Myometrial cell (primary cell): ENCODE measurements around the gene CEP44. TPM values are rescaled to one million over a fixed set of nuclear protein-coding genes. Genes with fewer than 3 reads are reported as not detected.

Experiments
- total RNA-seq: library from RNA; depleted of rRNA; stranded (reverse); fragments of >200 nt; gene quantifications from 2 replicates; pipeline ENCODE4 v1.2.3, GENCODE V29; 2015

The CEP44 gene
- total RNA-seq: 10.8 and 14.1 TPM in 2 replicates

DNA sequence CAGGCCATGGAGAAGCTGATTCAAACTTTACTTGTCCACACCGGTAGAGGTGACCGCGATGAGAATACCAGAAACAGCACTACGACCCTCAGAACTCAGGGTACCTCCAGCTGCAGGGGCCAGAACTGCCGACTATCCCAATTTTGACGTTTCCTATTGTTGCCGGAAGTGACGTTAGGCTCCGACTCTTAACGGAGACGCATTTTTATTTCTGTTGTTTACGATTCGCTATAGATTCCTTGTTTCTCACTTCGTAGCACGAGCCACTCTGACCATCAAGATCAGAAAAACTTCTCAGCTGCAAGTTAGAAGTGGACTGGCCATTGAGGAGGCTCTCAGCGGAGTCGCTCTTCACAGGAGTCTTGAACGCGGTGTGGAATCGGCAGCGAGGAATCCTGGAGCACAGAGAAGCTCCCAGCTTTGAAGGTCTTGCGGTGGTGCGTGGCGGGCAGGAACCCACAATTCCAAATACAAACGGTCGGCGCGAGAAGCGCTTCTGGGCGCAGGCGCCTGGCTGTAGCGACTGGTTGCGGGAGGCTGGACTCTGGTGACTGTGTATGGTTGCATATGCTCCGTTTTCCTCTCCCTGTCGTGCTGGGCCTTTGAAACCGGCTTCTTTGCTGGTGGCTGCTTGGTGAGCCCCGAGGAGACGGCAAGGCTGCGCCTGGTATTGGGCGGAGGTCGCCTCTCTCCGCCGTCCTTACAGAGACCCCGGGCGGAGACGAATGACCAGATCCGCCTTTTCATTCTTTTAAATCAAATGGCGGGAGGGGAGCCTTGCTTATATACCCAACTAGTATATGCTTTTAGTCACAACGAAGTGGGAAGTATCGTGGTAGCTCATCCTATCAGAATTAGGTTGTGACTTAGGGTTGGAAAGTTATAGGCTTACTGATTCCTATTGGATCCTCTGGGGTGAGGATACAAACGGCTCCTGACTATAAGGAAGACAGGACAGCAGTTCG lies at the start of gene CEP44, which contains the start of gene FBXO8:
TSS of gene CEP44 (plus strand) at position 405 of the 965 bp plus-strand sequence. CDS start 15,211 bp downstream, outside the sequence.
TSS of gene FBXO8 (minus strand) at position 161 of the 965 bp plus-strand sequence. CDS start 20,575 bp downstream, outside the sequence.

Other genes starting within 250 kb of the CEP44 start
- 29.6 and 31.7 TPM in 2 replicates for gene FBXO8, start 244 bp upstream of the CEP44 start, total RNA-seq
- not detected in 2 replicates for gene HPGD, start 238.6 kb downstream of the CEP44 start, total RNA-seq